HPDE6-E6E7 (cell line): ENCODE measurements around the gene CCDC148.

Experiments
- DNase-seq: peaks from one replicate; pipeline ENCODE4 v3.0.0; 2011; ENCODE audit warnings: missing footprints; ENCODE audit errors: extremely low spot score

CCDC148 gene

DNA sequence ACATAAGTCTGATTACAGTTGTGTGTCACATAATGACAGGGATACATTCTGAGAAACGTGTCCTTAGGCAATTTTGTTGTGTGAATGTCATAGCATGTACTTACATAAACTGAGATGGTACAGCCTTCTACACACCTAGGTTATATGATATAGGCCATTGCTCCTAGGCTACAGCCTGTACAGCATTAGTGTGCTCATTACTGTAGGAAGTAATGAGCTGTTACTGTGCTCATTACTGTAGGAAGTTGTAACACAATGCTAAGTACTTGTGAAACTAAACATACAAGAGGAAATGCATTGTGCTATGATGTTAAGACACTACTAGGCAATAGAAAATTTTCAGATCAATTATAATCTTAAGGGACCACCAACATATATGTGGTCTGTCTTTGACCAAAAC is 282.1 kb downstream of the CCDC148 start:
- no peak for DNase-seq

DNA sequence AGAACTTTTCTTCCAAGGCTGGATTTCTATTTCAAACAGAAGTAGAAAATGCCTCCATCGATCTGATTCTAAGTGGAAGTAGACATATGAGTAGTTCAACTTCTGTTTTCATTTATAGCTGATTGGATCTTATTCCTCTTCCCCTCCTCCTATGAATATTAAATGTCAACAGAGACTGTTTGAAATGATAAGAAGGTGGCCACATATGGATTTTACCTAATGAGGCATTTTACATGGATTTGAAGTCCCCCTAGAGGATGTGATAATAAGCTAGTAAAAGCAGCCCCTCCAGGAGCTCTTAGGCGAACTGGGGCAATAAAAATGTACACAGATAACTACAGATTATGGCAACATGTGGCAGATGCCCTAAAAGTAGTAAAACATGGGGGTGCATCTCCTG is 283.8 kb downstream of the CCDC148 start:
- DNase-seq: no peak

DNA sequence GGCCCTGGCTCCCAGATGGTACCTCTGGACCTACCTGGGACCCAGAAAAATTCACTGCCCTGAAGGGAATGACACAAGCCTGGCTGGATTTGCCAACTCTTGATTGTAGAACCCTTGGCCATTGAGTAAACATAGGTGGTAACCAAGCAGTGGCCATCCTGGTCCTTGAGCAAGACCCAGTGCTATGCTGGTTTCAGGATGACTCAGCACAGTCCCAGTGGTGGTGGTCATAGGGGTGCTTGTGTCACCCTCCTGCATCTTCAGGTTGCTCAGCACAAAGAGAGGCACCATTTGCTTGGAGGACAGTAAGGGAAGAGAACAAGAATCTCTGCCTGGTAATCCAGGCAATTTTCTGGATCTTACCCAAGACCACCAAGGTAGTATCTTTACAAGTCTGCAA is 302.0 kb downstream of the CCDC148 start:
- DNase-seq: no peak

DNA sequence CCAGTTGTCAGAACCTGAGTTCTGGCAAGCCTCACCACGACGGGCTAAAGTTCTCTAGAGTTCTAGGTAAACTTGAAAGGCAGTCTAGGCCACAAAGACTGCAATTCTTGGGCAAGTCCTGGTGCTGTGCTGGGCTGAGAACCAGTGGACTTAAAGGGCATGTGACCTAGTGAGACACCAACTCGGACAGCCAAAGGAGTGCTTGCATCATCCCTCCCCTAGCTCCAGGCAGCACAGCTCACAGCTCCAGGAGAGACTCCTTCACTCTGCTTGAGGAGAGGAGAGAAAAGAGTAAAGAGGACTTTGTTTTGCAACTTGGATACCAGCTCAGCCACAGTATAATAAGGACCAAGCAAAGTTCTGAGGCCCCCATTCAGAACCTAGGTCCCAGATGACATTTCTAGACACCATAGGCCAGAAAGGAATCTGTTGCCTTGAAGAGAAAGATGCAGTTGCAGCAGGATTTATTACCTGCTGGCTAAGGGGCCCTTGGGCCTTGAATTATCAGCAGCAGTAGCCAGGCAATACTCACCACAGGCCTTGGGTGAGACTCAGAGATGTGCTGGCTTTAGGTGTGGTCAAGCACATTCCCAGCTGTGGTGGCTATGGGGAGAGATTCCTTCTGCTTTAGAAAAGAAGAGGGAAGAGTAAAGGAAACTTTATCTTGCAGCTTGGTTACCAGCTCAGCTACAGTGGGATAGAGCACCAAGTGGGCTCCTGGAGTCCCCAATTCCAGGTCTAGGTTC is 303.1 kb downstream of the CCDC148 start:
- no peak for DNase-seq

DNA sequence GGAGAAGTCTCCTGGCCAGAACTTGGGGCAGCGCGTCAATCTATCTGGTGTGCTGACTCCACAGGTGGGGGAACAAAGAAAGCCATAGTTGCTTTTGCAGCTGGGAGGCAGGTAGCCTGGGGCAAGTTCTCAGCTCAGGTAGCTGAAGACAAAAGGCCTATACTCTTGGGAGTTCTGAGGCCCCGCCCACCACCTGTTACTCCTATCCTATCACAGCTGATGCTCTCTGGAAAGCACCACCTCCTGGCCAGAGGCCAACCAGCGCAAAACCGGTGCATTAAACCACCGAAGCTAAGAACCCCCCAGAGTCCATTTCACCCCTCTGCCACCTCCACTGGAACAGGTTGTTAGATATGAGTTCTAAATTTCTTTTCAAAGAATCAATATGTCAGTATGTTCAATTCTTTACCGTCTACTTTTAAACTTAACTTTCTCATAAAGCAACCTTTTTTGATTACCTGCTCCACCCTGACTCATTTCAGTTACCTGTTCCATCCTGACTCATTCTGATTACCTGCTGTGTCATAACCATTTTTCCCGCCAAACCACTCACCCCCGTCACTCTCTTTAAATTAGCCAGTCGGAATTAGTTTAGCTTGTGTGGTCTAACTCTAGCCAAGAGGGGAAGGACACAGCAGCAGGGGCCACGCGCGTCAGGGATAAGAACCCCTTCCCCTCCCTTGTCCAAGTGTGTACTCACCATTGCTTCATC is 311.5 kb downstream of the CCDC148 start:
- no peak for DNase-seq

DNA sequence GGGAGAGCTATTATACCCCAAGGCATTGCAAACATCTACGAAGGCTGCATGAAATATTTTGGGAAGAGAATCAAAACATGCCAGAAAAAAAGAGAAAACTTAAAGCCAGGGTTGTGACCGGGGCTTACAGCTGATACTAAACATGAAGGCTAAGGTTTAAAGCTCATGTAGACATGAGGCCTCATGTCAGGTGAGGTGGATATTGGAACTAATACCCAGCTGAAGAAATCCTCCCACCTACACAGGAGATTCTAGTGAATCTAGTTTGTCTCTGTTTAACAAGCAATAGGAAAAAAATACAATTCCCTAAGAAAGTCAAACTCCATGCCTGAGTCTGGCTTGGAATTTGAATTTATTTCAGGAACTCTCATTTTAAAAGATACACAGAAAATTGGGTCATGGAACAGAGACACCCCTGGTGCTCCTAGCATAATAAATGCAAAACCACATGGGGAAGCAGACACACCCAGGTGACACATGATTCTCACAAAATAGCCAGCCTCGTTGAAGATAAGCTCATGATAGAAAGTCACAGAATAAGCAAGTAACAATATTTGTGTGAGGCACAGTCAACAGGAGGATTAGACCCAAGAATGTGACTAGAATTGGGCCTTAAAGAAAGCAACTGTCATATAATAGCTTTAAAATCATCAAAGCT is 312.7 kb downstream of the CCDC148 start:
- no peak for DNase-seq

DNA sequence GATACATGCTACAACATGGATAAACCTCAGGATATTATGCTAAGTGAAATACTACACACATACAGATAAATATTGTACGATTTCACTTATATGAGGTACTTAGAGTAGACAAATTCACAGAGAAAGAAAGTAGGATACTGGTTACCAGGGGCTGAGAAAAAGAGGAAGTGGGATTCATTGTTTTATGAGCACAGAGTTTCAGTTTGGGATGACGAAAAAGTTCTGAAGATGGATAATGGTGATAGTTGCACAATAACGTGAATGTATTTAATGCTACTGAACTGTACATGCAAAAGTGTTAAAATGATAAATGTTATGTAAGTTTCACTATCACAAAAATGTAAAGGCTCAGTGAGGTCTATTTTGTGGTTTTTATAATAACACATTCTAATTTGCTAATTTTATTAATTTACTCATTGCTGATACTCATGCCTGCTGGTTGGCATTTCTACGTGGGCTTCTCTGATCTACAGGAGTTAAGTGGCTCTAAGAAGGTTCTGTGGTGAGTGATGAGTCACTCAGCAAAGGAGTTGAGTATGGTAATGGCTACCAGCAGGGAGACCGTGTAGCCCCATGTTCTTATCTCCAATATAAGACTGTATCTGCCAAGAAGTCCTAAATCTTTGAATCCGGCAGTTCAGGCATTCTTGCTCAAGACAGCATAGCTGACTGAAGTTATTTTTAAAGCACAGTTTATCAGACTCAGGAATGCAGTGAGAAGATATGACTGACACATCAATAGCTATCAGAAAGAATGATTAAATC is 313.8 kb downstream of the CCDC148 start:
- DNase-seq: no peak

DNA sequence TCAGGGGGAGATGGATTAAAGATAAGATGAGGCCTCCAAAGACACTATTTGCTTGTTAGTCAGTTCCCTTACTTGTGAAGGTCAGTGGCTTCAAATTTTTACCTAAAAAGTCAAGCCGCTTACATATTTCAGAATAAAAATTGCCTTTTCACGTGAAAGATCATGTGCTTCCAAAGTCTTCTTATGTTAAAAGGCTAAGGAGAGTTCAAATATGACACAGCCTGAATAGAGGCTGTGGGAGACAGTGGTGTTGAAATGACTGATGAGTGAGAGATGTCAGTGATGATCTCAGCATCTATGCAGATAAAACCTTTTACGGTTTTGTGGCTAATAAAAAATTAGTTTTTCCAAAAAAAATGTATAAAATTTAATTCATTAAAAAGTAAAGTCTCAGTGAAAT is 314.4 kb downstream of the CCDC148 start:
- no peak for DNase-seq

DNA sequence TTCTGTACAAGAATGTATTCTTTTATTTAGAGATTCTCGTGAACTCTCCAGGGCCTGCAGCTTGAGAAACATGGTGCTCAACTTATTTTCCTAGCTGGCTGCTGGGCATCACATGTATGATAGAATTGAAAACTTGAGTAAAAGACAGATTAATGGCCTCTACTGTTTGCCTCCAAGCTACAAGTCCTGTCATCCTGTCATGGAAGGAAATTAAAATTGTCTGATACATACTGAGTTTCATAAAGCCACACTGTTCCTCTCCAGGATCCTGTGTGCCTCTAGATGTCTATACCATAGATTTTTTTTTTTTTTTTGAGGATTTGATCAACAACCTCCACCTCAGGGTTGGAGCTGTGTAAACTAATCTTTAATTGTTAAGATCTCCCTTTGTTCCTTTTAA is 316.4 kb downstream of the CCDC148 start:
- no peak for DNase-seq

DNA sequence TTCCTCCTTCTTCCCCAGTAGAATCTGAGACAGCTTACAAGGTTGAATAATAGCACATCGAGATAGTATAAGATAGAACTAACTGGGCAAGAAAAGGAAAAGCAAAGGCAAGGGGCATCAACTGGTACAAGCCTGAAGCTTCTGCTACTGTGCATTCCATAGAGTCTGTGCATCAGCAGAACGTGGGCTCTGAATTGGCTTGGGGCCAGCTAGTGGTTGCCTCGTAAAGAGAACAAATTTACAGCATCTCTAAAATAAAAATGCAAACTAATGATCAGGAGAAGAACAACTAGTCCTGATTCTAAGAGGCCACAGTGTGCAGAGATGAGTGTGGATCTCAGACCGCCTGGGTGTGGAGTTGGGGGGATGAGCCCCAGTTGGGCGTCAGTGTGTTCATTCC is 318.3 kb downstream of the CCDC148 start:
- DNase-seq: no peak

DNA sequence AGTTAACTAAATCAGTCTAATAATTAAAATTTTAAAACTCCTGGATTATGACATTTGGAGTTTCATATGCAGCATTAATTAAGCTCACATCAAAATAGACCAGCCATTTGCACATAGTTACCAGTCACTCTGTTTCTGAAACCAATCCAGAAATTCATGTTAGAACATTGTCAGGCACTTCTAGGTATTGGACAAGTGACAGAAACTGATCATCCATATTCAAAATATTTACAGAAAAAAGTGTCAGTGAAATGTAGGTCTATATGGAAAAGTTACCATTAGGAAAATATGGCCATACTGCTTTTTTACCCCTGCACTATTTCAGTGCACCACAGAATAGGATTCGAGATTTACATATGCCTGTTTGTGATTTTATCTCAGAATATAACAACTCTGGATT is 321.5 kb downstream of the CCDC148 start:
- DNase-seq: no peak

DNA sequence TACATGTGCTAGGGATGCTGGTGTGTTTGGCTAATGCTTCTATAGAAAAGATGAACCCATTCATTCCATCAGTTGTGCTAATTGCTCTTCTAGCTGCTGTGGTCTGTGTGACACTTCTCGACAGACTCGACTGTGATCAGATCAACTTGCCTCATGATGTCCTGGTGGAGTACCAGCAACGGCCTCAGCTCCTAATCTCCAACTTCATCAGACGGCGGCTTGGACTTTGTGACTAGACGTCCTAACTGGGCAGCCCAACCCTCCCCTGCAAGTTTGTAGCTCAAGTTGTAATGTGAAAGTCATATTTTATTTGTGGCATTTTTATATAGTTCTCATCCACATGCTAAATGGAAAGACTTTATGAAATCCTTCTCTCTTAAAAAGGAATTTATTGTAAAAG is 321.9 kb downstream of the CCDC148 start:
- DNase-seq: no peak

DNA sequence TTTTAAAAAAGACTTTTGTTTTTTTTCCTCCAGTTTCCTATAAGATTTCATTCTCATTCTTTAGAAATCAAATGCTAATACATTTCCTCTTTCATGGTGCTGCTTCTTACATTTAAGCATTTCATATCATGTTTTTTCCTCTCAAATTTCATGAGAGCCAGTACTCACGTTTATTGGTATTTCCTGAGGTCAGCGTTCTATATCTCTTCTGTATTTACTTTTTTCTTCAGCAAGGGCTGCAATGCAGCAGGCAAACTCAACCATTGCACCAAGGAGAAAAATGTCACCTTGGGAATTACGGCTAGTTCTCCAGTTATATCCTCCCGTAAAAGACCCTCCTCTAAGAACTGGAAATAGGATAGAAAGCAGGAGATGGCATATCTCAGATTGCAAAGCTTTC is 322.5 kb downstream of the CCDC148 start:
- no peak for DNase-seq

DNA sequence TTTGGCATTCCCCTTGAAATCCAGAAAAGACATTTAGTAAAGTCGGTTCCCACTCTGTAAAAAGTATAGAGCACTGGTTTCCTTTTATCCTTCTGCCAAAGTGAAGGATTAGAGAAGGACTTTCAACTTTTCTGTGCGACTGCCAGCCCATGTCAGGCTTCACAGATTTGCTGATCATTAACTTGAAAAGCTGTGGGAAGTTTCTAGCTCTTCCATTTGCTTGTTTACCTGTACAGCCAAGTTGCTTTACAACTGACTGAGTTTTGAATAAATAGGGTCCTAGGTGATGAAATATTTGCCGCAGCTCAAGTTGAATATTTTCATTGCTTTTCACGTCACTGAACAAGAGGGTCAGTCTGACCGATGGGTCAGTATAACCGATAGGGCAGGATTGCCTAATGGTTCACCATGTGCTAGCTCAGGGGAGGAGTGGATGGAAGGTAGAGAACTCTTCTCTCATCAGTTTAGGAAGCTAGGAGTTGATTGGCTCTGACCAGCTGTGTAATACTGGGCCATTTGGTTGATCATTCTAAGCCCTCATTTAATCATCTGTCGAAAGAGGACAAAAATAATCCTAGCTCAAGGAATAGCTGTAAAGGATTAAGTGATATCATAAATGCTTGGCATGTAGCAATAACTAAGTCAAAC is 324.5 kb downstream of the CCDC148 start:
- DNase-seq: no peak

DNA sequence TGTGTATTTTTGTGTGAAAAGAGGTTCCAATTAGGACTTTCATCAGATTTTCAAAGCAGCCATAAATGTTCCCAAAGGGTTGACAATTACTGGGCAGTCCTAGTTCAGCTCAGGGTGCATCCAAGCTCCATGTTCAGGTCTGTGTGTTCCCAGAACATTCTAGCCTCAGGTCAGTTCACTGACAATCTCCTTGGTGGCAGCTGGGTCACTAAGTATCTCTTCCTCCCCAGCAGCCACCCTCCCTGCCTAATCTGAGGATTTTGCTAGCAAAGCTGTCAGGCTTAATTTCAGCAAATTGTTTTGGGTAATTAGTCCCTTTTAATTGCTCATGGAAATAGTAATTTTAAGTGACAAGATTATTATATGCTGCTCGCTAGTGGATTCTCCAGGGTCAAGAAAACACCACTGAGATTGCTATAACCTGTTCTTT is 325.1 kb downstream of the CCDC148 start:
- no peak for DNase-seq

DNA sequence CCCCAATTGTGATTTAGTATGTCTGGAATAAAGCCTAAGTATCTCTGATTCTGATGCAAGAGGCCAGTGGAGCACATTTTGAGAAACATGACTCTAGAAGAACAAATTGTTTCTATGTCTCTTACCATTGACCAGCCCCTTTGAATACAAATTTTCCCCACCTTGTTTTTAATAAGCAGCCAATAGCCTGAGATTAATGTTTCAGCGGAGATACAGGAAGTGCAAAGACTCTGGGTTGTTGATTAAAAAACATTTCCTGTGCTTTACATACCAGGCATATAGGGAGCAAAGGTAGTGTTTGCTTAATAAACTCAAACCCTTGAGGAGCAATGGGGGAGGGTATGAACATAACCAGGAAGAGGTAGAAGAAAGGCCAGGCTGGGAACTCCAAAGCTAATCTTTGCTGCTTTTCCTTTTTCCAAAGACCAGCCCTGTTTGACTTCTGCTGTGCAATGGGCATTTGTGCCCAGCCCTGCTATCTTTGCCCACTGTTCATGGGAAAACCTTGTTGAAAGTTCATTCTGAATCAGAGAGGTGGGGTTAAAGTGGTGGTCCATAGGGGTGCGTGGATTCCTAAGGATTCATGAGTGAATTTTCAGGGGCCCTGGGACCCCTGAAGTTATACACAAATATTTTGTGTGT is 325.6 kb downstream of the CCDC148 start:
- no peak for DNase-seq

DNA sequence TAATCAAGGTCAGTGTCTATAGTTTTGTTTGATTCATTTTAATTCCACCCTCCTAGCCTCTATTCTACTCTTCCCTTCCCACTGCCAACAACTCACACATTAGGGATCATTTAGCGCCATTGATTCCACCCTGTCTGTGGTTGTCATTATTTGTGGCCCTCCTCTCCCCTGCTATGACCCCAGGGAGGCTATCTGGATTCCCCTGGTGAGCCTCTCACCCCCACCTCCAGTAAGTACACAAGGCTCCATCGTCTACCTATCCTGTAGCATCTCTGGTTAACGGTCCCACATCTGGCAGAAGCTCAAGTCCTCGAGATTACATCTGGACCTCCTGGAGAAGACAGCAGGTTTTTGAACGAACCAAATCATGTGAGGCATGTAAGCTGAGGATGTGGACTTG is 327.5 kb downstream of the CCDC148 start:
- no peak for DNase-seq

DNA sequence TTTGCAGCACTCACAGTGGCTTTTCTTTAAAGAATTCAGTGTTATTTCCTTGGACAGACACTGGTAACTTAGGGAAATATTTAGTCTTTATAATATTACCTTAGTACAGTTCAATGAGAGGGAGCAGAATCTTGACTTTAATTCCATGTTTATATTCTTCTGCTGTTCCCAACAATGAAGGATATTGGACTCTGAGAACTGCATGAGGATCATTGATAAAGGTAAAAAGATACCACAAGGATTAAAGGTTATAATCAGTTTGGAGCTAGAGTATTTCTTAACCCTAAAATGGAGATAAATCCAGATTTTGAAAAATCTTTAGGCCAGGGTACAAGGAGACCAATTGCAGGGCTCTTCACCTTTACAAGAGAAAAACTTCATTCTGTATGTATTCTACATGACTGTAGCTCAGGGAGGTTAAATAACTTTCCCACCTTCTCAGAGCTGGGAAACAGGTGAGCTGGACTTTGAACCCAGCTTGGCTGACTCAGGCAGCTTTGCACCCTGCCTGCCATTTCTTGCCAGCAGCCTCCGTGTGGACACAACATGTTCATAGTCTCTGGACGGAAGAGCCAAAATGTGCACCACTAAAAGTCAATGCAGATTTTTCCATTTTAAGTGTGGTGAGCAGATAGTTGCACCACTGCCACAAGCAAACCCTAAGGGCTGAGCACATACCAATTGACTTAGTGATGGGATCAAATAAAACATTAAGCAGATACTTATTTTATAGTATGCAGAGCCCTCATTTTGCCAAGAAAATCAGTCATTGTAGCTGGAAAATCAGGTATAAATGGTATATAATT is 328.2 kb downstream of the CCDC148 start:
- no peak for DNase-seq

DNA sequence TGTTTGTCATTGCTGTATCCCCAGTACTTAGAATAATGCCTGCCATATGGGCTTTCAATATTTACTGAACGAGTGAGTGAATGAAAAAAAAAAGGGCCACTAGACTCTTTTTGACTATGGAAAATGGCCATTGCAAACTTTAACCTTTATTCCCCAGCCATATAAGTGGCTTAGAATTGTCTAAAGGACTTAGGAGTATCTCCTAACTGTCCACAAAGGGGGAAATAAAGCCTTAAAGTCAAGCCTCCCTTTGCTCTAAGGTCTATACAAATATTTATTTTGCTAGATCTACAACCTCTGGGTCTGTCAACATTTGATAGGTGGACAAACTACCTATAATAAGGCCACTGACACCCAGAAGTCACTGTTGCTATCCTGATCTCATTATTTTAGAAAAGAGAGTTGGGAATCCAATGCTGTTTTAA is 329.2 kb downstream of the CCDC148 start:
- DNase-seq: no peak

DNA sequence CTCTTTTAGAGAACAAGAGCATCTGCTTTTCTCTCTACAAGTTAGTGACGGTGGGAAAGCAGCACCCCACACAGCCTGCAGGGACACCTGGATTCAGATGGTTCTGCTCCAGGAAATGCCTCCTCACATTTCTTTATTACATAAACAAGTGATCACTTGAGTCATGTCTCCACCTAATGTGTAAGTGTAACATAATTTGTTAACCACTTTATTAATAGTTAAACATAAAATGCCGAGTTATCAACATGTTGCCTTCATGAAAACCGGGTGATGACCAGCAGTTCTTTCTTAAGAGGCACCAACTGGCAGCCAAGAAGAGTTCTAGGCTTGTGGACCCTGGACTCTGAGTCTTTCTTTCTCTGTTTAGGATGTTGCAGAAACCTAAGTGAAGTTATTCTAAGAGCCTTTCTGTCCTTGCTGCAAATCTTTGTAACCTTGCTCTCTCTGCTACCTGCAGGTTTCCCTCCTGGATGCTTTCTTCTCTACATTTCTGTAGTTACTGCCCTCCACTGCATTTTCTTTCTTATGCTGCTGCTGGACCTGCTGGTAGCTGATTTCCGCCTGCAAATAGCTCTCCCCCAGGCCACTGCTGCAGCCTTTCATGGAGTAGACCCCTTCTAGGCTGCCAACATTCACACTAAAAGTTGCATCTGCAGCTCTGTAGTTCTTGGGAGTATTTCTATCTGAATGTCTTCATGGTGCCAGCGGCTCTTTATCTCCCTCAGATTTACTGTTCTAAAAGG is 330.6 kb downstream of the CCDC148 start:
- DNase-seq: no peak
